ENCODE measurements around the gene SLC25A34.

Gene SLC25A34

DNA sequence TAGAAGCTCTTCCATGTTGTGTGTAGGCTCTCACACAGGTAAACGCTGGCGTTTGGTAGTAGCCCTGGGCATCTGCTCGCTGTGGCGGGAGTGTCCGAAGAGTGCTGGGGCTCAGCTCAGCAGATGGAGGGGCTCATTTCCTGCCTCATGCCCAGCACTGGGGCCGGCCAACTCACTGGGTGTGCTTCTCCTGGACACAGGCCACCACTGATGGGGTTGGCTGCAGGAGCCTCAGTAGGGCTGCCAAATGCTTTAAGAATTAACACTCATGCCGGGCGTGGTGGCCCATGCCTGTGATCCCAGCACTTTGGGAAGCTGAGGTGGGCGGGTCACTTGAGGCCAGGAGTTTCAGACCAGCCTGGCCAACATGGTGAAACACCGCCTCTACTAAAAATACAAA lies 50.5 kb downstream of the SLC25A34 start:
- Histone ChIP-seq H3K9me3 (no peaks in the 10 kb centered on the region), H3K4me1 (peaks cover 8% of the 10 kb centered on the region; the same call in 1 of the 2 replicates), H3K36me3 (no peaks in the 10 kb centered on the region), H4K20me1 (no peaks in the 10 kb centered on the region), H3K27ac (no peak overlapping the region), H3K4me2 (no peak overlapping the region), H3K9ac (no peak overlapping the region), H3K27me3 (no peaks in the 10 kb centered on the region), H3K4me3 (no peak overlapping the region)
- no peak for TF ChIP-seq Cebpa-rat (IDR thresholded peaks at IDR 0.05)

DNA sequence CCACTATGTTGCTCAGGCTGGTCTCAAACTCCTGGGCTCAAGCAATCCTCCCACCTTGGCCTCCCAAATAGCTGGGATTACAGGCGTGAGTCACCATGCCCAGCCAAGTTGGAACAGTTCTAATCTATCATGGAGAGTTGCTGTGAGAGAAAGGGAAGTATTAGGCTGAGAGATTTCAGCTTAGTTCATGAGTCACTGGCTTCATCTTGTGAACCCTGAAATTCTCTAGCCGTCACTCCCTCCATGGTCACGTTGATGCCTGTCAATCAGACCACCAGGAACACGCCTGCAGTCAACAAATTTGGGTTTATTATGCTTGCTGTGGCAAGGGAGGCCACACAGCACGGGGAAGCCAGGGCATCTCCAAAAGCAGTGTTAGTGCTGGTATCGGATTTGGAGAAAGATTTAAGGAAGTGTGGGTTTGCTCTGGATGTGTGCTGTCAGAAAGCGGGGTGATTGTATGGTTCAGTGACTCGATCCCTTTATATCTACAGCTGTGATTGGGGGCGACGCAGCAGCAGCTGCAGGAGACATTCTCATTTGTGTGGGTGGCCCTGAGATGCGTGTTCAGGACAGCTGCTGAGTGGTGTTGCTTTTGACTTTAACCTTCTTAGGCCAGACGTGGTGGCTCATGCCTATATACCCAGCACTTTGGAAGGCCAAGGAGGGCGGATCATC lies 52.7 kb downstream of the SLC25A34 start:
- no peaks in the 10 kb centered on the region for H3K9me3 ChIP-seq
- peaks cover 8% of the 10 kb centered on the region; the same call in 1 of the 2 replicates for H3K4me1 ChIP-seq
- H3K36me3 ChIP-seq, result no peaks in the 10 kb centered on the region
- no peak overlapping the region for H3K27ac ChIP-seq
- H3K9ac ChIP-seq, result no peak overlapping the region
- TF ChIP-seq Cebpa-rat (IDR thresholded peaks at IDR 0.05), result no peak
- no peaks in the 10 kb centered on the region for H3K27me3 ChIP-seq
- no peak overlapping the region for H3K4me3 ChIP-seq
- peak overlapping the region; percentile 14; the same call in 1 of the 2 replicates for H3K4me2 ChIP-seq
- no peaks in the 10 kb centered on the region for H4K20me1 ChIP-seq

Measured in BLaER1 (cell line).